ENCODE results near the gene NCOR1.
A peak's percentile ranks its signal among the peaks of the same experiment; 100 is the strongest.
"Not testable (repeated sequence)": the region's sequence is repeated elsewhere in the genome, so short reads cannot be mapped to it uniquely, and the experiment has no call there.

NCOR1 gene

DNA sequence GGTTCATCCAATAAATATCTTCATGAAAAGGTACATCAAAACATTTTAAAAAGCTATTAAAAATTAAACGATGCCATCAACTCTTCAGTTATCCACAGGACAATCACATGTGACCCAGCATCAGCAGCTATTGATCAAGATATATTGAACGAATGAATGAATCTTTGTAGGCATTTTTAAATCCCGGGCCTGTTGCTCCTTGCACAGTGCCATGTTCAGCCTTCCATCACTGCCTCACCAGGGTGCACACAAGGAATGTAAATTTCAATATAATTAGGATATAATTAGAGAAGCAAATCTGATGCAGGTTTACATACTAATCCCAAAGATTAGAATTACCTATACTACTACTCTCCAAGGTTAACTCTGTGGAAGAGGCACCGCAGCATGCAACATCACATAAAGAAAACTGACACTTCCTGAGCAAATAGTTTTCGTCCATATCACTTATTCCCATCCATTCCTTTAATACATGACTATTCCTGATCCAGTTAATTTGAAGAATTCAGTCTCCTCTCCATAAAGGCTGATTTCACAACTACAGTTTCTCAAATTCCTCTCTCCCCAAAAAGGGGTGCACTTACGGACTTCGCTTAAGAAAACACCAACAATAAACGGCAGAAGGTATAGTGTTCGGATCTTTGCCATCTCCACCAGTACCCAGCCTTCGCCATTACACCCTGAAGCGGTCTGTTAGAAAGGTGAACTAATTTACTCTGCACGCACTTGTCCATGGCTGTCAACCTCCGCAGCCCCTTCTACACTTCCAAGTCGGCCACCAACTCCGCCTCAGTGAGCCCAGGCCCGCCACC, 938 bp downstream of the NCOR1 start:
- DNase-seq, result no peak

DNA sequence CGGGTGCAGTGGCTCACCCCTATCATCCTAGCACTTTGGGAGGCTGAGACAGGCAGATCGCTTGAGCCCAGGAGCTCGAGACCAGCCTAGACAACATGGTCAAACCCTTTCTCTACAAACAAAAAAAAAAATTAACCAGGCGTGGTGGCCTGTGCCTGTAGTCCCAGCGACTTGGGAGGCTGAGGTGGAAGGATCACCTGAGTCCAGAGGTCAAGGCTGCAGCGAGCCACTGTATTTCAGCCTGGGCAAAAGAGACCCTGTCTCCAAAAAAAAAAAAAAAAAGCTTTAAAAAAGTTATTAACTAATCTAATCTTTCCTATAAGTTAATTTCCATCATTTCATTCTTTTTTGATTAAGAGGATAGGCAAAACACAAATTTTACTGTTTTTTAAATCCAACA, 2.5 kb downstream of the NCOR1 start:
- no peak for DNase-seq

DNA sequence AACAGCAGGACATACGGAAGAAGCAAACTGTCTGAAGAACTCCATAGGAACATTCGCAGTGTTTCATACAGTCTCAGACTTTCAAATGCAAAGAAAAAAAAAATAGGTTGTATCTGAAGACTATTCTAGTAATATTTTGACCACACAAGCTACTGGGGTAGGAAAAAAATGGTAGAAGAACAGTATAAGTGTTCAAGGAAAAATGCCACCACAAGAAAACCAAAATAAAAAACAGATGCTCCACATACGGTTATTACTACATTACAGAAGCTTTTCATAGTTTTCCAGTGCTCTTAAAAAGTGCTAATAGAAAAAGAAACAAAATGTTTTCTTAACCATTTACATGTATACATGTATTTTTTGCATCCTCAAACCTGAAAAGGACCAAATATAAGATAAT, 3.7 kb downstream of the NCOR1 start:
- DNase-seq, result no peak

DNA sequence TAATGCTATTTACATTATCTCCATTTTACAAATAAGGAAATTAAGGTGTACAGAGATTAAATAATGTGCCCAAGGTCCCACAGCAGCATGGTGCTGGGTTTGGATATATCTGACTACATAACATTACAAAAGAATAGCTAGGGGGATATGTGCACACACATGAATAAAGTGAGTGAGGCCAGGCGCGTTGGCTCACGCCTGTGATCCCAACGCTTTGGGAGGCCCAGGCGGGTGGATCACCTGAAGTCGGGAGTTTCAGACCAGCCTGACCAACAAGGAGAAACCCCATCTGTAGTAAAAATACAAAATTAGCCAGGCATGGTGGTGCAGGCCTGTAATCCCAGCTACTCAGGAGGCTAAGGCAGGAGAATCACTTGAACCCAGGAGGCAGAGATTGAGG, 10.6 kb downstream of the NCOR1 start:
- not testable (repeated sequence) for DNase-seq

DNA sequence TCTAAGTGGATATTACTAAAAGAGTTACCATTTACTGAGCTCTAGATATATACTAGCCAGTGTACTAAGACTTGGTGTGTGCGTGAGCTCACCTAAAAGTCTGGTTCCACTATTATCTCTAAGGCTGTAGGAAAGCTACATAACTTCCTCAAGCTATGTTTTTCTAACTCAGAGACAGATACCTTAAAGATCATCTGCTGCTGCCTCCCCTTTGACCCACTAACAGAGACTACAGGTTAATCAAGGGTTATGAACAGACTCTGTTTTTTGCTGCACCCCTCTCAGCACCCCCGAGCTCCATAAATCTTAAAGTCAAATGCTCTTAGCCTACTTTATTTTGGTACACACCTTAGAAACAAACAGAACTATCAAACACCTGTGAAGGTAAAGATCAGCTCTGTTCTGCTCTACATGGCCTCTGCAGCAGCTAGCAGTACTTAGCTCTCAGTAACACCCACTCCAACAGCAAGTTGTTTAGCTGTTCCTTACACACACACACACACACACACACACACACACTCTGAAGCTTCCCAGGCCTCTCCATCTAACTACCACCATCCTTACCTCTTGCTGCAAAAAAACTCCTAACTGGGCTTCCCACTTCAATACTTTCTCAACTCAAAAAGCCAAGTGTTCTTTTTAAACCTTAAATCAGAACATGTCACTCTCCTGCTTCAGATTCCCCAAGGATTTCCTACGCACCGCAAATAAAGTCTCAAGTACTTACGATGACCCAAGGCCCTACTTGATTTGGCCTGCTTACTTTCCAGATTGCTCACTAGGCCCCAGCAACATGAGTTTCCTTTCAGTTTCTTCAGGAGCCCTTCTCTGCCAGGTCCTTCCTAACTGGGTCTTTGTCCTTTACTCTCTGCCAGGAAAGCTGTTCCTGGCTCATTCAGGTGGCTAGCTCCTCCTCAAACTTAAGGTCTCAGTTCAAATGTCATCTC, 12.5 kb downstream of the NCOR1 start:
- DNase-seq, result not testable (repeated sequence)

DNA sequence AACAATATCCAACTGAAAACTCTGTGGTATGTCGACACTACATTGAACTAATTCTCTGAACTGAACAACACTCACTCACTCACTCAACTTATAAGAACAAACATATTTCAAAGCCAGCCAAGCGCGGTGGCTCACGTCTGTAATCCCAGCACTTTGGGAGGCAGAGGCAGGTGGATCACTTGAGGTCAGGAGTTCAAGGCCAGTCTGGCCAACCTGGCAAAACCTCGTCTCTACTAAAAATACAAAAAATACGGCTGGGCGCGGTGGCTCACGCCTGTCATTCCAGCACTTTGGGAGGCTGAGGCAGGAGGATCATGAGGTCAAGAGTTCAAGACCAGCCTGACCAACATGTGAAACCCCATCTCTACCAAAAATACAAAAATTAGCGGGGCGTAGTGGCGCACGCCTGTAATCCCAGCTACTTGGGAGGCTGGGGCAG, 13.6 kb downstream of the NCOR1 start:
- DNase-seq, result not testable (repeated sequence)

DNA sequence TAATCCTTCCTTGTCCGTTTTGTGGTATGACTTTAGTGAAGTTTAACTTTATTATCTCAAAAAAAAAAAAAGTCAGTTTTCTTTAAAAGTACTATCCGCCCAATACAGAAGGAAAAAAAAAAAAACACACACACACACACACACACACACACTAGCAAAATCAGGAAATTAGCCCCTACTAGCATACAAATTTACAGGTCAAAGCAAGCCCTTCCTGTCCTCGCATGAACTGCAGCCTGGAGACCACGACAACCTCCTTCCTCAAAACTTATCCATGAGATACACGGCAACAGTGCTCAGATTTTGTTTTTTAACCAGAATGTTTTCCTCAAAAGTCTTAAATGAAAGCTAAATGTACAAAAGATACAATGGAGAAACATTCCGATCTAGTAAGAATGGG, 16.2 kb downstream of the NCOR1 start:
- DNase-seq, result no peak

DNA sequence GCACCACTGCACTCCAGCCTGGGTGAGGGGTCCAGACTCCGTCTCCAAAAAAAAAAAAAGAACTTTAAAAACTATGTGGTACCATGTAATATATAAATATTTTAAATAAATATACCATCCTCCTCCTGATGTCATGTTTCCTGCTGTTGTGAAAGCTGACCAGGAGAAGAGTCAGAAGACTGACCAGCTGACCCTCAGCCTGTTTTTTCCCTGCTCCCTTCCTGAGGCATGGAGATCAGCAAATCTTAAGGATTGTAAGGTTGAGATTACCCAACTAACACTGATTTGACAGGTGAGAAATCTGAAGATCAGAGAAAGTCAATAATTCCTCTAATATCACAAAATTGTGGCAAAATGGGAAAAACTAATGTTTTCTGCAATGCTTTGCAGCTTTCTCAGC, 18.1 kb downstream of the NCOR1 start:
- DNase-seq, result no peak

DNA sequence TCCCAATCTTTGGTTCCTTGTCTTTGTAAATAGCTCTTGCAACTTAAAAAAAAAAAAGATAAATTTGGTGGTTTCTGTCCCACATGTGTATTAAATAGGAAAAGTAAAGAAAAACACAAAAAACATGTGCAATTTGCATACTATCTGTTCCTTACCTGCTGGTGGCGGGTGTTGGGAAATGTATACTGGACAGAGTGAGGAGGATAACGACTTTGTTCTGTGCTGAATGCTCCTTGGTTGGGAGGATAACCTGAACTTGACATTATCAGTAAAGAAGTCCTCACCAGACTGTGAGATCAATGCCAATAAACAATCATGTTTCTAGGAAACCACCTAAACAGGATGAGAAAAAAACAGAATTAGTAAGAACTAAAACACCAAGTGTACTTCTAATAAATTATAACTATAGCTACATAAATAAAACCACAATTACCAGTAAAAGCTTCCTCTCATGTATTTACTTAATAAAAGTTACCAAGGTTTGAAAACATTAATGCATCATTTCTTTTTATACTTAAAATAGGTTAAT, 21.0 kb downstream of the NCOR1 start:
- DNase-seq, result not testable (repeated sequence)

DNA sequence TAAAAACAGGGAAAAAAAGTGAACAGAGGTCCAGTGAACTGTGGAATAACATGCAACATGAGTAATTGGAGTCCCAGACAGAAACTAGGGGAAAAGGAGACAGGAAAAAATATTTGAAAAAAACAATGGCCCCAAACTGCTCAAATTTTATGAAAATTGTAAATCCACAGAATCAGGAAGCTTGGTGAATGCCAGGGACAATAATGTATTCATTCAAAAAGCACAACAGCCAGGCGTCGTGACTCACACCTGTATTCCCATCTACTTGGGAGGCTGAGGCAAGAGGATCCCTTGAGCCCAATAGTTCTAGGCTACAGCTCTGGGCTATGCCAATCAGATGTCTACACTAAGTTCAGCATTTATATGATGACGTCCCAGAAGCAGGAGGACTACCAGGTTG, 23.7 kb downstream of the NCOR1 start:
- DNase-seq, result no peak

DNA sequence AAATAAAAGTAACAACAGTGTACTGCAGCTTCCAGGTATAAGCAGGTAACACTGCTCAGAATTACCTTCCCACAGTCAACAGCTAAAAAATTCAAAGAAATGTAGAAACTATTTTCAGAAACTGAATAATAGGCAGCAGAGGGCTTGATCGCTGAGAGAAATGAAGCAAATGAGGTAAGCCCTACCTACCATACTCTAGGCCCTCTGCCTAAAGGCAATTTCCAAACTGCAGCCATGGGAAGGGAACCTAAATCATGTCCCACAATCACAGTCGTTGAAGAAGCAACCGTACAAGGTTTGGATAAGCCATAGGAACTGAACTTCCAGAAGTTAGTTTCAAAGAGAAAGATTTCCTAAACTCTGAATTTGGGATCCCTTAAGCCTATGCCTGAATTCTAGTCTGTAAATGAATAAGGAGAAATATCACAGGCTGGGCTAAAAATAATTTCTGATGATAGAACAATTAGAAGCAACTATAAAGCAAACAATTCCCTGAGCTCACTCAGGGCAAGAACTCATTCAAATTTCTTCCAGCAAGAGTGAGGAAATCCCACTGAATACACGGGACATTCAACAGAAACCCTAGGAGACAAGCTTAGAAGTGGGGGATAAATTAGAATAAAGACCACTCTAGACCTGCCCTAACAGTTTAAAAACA, 24.5 kb downstream of the NCOR1 start:
- no peak for DNase-seq

DNA sequence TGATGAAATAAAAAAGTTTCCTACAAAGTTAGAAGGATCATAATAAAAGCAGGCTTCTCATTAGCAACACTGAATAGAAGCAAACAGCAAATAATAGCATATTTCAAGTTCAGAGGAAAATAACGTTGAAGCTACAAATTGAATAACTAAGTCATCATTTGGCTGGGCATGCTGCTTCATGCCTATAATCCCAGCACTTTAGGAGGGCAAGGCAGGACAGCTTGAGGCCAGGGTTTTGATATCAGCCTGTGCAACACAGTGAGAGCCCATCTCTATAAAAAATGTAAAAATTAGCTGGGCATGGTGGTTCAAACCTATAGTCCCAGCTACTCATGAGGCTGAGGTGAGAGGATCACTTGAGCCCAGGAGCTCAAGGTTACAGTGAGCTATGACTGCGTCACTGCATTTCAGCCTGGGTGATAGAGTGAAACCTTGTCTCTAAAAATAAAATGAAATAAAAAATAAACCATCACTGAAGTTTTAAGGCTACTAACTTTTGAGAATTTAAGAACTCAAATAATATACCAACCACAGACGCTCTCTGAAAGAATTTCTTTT, 25.5 kb downstream of the NCOR1 start:
- DNase-seq, result no peak

DNA sequence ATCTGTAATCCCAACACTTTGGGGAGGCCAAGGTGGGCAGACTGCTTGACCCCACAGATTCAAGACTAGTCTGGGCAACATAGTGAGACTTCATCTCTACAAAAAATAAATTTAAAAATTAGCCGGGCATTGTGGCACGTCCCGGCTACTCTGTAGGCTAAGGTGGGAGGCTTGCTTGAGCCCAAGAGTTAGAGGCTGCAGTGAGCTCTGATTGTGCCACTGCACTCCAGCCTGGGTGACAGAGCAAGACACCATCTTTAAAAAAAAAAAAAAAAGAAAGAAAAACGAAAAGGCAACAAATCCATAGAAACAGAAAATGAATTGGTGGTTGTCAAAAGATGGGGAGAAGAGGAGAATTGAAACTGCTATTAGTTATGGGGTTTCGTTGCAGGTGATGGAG, 27.7 kb downstream of the NCOR1 start:
- no peak for DNase-seq

DNA sequence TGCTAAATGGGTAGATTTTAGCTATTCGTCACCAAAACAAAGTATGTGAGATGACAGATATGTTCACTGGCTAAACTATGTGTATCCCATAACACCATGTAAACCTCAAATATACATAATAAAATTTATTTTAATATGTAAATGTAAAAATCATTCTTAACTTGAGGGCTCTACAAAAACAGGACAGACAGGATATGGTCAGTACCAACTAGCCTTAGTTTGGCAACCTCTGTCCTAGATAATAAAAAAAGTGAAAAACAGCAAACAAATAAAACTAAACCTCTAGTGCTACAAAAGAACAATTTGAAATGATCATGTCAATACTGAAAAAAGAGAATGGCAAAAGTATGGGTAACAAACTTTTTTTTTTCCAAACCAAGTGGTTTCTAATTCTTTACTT, 33.8 kb downstream of the NCOR1 start:
- no peak for DNase-seq

DNA sequence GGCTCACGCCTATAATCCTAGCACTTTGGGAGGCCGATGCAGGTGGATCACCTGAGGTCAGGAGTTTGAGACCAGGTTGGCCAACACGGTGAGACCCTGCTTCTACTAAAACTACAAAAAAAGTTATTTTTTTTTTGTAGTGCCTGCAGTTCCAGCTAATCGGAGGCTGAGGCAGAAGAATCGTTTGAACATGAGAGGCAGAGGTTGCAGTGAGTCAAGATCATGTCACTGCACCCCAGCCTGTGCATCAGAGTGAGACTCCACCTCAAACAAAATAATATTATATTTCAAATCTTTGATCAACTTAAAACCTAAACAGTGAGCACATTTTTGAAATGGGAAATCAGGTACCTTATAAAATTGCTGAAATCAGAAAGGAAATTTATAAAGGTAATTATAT, 36.5 kb downstream of the NCOR1 start:
- no peak for DNase-seq

DNA sequence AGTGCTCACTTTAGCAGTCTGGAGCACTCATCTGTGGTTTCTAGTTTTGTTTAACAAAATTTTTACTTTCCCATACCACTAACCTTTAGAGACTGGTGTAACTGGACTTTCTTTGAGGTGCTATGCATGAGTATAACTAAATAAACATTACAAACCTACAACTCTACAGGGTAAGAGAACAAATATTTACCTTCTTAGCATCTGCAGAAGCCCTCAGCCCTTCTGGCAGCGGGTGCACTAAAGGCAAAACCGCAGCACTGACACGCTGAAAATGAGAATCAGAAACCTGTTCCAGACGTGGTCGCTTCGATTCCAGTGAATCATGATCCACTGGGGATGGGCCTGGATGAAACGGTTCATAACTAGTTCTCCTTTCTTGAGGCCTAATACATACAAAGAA, 43.7 kb downstream of the NCOR1 start:
- DNase-seq, result peak; percentile 1

DNA sequence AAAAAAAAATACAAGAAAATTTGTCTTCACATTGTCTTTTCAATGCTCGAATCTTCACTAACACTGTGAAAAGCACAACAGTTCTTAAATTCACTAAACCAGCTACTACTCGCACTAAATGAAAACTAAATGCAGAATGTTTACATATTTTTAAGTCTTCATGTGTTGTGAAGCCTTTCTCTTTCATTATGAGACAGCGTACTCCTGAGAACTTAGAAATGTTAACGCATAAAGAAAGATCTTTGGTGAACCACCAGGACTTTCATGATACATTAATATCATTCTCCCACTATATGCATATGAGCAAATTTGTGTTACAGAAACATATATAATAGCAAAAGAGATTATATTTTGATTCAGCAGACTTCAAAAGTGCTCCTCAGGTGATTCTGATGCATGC, 48.6 kb downstream of the NCOR1 start:
- not testable (repeated sequence) for DNase-seq

DNA sequence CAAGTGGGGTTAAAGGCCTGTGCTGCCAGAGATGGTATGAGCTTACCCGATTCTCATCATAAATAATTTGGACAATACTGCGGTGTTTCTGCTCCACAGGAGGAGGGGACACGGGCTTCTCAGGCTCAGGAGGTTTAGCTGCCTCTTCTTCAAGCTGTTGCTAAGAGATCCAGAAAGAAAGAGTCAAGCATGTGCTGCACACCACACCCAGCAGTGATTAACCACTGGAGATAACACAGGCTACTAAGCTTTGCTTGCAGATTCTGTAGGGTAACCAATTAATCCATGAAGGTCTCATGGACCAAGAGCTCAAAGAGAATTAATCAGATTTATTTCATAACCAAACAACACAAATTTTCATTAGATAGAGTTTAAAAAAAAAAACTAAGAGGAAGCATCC, 56.6 kb downstream of the NCOR1 start:
- no peak for DNase-seq

DNA sequence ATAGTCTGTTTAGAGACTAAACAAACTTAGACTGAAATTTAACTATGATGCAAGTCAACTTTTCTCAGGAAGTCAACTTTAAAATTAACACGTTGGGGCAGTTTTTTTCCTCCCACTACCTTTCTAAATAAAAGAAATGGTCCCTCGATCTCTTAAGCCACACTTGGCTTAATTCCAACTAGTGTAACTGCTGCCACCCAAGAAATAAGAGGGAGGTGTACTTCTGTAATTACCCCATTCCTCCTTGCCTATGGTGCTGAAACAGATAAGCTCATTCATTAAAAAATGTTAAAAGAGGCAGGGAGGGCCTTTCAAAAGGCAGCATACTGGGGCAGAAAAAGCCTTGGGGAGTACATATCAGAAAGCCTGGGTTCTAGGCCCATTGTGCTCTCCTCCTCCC, 59.8 kb downstream of the NCOR1 start:
- DNase-seq, result no peak

DNA sequence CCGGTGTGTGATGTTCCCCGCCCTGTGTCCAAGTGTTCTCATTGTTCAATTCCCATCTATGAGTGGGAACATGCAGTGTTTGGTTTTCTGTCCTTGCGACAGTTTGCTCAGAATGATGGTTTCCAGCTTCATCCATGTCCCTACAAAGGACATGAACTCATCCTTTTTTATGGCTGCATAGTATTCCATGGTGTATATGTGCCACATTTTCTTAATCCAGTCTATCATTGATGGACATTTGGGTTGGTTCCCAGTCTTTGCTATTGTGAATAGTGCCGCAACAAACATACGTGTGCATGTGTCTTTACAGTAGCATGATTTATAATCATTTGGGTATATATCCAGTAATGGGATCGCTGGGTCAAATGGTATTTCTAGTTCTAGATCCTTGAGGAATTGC, 63.0 kb downstream of the NCOR1 start:
- DNase-seq, result not testable (repeated sequence)

DNA sequence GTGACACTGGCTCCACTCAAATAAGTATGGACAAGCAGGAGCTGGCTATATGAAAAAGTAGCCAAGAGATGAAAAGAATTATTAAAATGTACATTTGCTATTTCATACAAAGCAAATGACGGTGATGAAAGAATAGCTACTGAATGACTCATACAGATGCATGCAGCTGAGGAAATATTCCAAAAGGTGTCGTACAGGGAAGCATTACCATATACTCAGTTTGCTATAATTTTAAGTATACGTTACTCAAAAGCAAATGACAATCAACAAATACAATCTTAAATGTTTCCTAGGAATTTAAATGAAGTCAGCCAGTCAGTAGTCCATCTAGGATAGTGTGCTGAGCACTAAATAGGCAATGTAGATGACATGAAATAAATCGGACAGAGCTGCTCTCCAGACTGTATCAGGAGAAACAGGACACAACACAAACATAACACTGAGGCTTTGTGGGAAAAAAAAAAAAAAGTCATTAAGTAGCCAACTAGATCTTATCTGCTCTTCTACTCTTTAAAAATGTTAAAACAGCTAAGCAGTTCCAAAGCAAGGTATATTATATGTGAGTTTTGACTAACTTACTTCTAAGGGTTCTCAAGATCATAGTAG, 65.0 kb downstream of the NCOR1 start:
- no peak for DNase-seq

DNA sequence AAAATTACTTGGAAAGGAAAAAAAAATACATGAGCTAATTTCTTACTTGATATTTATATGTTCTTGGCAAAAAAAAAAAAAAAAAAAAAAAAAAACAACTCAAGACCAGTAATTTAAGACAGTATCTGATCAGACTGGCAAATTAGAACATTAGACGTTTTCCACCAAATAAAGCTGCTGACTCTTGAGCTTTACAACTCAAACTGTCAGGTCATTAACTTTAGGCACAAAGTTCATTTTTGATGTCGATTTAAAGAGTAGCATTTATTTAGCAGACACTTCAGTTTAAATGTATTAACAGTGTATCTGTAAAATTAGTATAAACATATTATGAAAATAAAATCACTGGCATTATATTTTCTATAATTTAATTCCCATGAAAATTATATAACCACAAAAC, 66.7 kb downstream of the NCOR1 start:
- no peak for DNase-seq

Data from DMS153 (cell line).